Measurements from ENCODE around the gene SGMS1.

GRCh38 chr10:50400694-50401093 is 223.1 kb downstream of the SGMS1 start:
- TF ChIP-seq CTCF (IDR thresholded peaks at IDR 0.05) (no peak), POLR2A (IDR thresholded peaks at IDR 0.05) (no peak)
